SU-DHL-6 (cell line): ENCODE measurements around the gene MYO1D.

Experiments
- H2AFZ ChIP-seq: fragments of 200-600 bp; sonication (generic); 2 replicates; pipeline ENCODE4 v1.6.1; 2014; ENCODE audit warnings: low read depth, mild to moderate bottlenecking, moderate library complexity, mixed read lengths, antibody characterized with exemption, low read length; ENCODE audit not compliant: severe bottlenecking
- H3F3A ChIP-seq: fragments of 200-600 bp; shearing (Covaris generic); 2 replicates; pipeline ENCODE4 v1.6.0; 2016; ENCODE audit warnings: antibody characterized with exemption, mild to moderate bottlenecking; ENCODE audit not compliant: insufficient read depth
- H3K27ac ChIP-seq: fragments of 200-600 bp; sonication (generic); 2 replicates; pipeline ENCODE4 v1.5.1; 2016; ENCODE audit warnings: low read depth, mild to moderate bottlenecking, low read length, moderate library complexity, mixed read lengths
- H3K27me3 ChIP-seq: fragments of 200-600 bp; sonication (generic), shearing (Covaris generic); 2 replicates; pipeline ENCODE4 v1.6.0; 2014; ENCODE audit warnings: mild to moderate bottlenecking, low read length
- H3K36me3 ChIP-seq: fragments of 200-600 bp; sonication (generic); 2 replicates; pipeline ENCODE4 v1.6.1; 2014; ENCODE audit warnings: mild to moderate bottlenecking, low read length, mixed read lengths
- H3K4me2 ChIP-seq: fragments of 300-600, 200-600 bp; shearing (Covaris generic), sonication (generic); 2 replicates; pipeline ENCODE4 v1.6.0; 2014; ENCODE audit warnings: low read length, low read depth, mild to moderate bottlenecking; ENCODE audit not compliant: poor library complexity, severe bottlenecking
- H3K4me3 ChIP-seq: fragments of 200-600 bp; sonication (generic); 2 replicates; pipeline ENCODE4 v1.5.1; 2014; ENCODE audit warnings: antibody characterized with exemption, low read length, mild to moderate bottlenecking, mixed read lengths; ENCODE audit not compliant: insufficient read depth, poor library complexity, severe bottlenecking
- H3K79me2 ChIP-seq: fragments of 200-600 bp; sonication (generic); 2 replicates; pipeline ENCODE4 v1.6.1; 2014; ENCODE audit warnings: mild to moderate bottlenecking, low read length, moderate library complexity; ENCODE audit not compliant: insufficient read depth
- H3K9ac ChIP-seq: fragments of 200-600 bp; sonication (generic); 2 replicates; pipeline ENCODE4 v1.7.0; 2014; ENCODE audit warnings: mild to moderate bottlenecking, low read length
- H3K9me2 ChIP-seq: fragments of 200-600 bp; sonication (generic); replicated peaks from 2 replicates; pipeline ENCODE4 v1.6.1; 2014; ENCODE audit warnings: low read length; ENCODE audit not compliant: insufficient read depth
- H3K9me3 ChIP-seq: fragments of 200-600 bp; sonication (generic); 2 replicates; pipeline ENCODE4 v1.6.1; 2014; ENCODE audit warnings: low read length, mixed read lengths; ENCODE audit not compliant: insufficient read depth
- H4K20me1 ChIP-seq: fragments of 200-600 bp; sonication (generic); 2 replicates; pipeline ENCODE4 v1.6.1; 2014; ENCODE audit warnings: low read depth, mild to moderate bottlenecking, antibody characterized with exemption, low read length, moderate library complexity, mixed read lengths
- EZH2phosphoT487 ChIP-seq: fragments of 200-600 bp; sonication (generic), shearing (Covaris generic); conservative IDR thresholded peaks from 2 replicates; pipeline ENCODE4 v1.6.1; 2018; ENCODE audit warnings: mild to moderate bottlenecking, antibody characterized with exemption, low read length, moderate library complexity, mixed read lengths
- TF ChIP-seq, protein P1 (sequence below): fragments of 200-600 bp; sonication (generic); IDR thresholded peaks from one replicate; pipeline ENCODE4 v1.5.1; 2017; ENCODE audit warnings: antibody characterized with exemption, mild to moderate bottlenecking, low read length, moderate library complexity; ENCODE audit not compliant: insufficient read depth, poor library complexity, severe bottlenecking

Gene MYO1D

GRCh38 chr17:32699247-32699646, 177.7 kb downstream of the MYO1D start:
- H2AFZ ChIP-seq = no peak overlapping the region
- H4K20me1 ChIP-seq = no peaks in the 10 kb centered on the region
- H3F3A ChIP-seq = no peaks in the 10 kb centered on the region
- no peaks in the 10 kb centered on the region for H3K79me2 ChIP-seq
- no peak overlapping the region for H3K9ac ChIP-seq
- no peak overlapping the region for H3K4me2 ChIP-seq
- H3K27me3 ChIP-seq = no peaks in the 10 kb centered on the region
- no peaks in the 10 kb centered on the region for H3K36me3 ChIP-seq
- H3K9me3 ChIP-seq = no peaks in the 10 kb centered on the region
- no peak overlapping the region for H3K4me3 ChIP-seq
- no peak for TF ChIP-seq EZH2phosphoT487
- TF ChIP-seq, protein P1, sequence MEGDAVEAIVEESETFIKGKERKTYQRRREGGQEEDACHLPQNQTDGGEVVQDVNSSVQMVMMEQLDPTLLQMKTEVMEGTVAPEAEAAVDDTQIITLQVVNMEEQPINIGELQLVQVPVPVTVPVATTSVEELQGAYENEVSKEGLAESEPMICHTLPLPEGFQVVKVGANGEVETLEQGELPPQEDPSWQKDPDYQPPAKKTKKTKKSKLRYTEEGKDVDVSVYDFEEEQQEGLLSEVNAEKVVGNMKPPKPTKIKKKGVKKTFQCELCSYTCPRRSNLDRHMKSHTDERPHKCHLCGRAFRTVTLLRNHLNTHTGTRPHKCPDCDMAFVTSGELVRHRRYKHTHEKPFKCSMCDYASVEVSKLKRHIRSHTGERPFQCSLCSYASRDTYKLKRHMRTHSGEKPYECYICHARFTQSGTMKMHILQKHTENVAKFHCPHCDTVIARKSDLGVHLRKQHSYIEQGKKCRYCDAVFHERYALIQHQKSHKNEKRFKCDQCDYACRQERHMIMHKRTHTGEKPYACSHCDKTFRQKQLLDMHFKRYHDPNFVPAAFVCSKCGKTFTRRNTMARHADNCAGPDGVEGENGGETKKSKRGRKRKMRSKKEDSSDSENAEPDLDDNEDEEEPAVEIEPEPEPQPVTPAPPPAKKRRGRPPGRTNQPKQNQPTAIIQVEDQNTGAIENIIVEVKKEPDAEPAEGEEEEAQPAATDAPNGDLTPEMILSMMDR = no peak
- H3K9me2 ChIP-seq = no peaks in the 10 kb centered on the region
- H3K27ac ChIP-seq = no peak overlapping the region

DNA sequence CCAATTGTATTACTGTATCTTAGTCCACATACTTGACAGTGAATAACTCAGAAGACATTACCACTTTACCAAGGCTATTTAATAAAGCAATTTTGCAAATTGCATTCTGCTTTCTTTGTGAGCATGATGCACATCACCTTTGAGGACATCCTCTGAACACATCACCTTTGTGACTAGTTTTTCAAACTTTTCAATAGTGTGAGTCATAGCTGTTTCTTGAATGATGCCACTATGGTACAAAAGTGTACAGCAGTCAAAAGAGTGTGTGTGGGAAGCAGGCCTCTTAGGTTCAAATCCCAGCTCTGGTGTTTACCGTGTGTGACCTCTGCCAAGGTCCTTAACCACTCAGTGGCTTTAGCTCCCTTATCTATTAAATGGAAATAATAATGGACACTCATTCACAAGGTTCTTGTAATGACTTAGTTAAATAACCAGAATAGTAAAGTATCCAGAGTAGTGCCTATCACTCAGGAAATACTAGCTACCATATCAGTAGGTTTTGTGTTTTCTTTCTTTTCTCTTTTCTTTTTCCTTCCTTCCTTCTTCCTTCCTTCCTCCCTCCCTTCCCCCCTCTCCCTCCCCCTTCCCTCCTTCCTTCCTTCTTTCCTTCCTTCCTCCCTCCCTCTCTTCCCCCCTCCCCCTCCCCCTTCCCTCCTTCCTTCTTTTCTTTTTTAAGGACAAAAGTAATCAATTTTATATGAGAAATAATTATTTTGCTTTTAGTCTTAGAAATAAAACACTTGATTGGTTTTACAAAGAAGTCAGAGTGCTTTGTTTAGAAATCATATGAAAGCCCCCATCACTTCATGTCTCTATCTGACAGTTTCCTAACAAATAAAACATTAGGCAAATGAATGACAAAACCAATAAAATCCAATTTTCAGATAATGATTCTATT, 178.9 kb downstream of the MYO1D start:
- H4K20me1 ChIP-seq = no peaks in the 10 kb centered on the region
- H3K36me3 ChIP-seq = no peaks in the 10 kb centered on the region
- H3F3A ChIP-seq = no peaks in the 10 kb centered on the region
- H3K4me2 ChIP-seq = no peak overlapping the region
- no peaks in the 10 kb centered on the region for H3K9me2 ChIP-seq
- no peak for TF ChIP-seq EZH2phosphoT487
- TF ChIP-seq, protein P1 = no peak
- no peak overlapping the region for H3K9ac ChIP-seq
- no peak overlapping the region for H3K27ac ChIP-seq
- no peak overlapping the region for H2AFZ ChIP-seq
- H3K4me3 ChIP-seq = no peak overlapping the region
- H3K27me3 ChIP-seq = no peaks in the 10 kb centered on the region
- H3K79me2 ChIP-seq = no peaks in the 10 kb centered on the region
- no peaks in the 10 kb centered on the region for H3K9me3 ChIP-seq

DNA sequence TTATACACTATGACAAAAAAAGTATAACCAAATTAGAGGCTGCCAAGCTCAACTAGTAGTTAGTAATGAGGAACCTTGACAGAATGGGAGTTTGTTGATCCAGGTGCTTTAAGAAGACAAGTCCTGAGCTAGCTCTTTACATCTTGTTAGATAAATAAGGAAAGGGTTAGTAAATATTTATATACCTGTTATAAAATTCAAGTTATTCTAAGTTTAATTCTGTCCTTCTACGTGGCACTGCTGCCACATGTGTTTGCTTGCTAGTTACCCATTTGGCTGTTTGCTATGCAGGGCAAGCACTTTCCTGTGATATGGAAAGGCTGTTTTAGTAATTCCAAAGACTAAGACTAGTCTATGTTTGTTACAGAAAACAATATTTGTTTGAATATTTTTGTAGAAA, 180.5 kb downstream of the MYO1D start:
- no peaks in the 10 kb centered on the region for H4K20me1 ChIP-seq
- no peaks in the 10 kb centered on the region for H3K9me3 ChIP-seq
- no peaks in the 10 kb centered on the region for H3K27me3 ChIP-seq
- H3K9ac ChIP-seq = no peak overlapping the region
- no peak overlapping the region for H3K27ac ChIP-seq
- TF ChIP-seq, protein P1 = no peak
- TF ChIP-seq EZH2phosphoT487 = no peak
- no peaks in the 10 kb centered on the region for H3K36me3 ChIP-seq
- H3K4me2 ChIP-seq = no peak overlapping the region
- no peaks in the 10 kb centered on the region for H3F3A ChIP-seq
- H3K4me3 ChIP-seq = no peak overlapping the region
- no peaks in the 10 kb centered on the region for H3K9me2 ChIP-seq
- no peak overlapping the region for H2AFZ ChIP-seq
- H3K79me2 ChIP-seq = no peaks in the 10 kb centered on the region
